ENCODE results near the gene APBA2. TPM values are rescaled to one million over a fixed set of nuclear protein-coding genes. Genes with fewer than 3 reads are reported as not detected.

Gene APBA2
- total and polyA plus RNA-seq, 7 donors, result 0.46 to 10.7 (median 1.5) TPM

GRCh38 chr15:29061746-29062145 lies 176.0 kb downstream of the APBA2 start:
- Histone ChIP-seq H3K27me3 (no peaks in the 10 kb centered on the region), H3K4me1 (no peaks in the 10 kb centered on the region), H3K4me3 (no peak overlapping the region), H3K27ac (no peak overlapping the region), H3K36me3 (no peaks in the 10 kb centered on the region), H3K9me3 (no peaks in the 10 kb centered on the region)
- intact Hi-C loops (cut with DNase I), result no loop called here
- no peak for TF ChIP-seq CTCF (IDR thresholded peaks at IDR 0.05)
- no peak for TF ChIP-seq POLR2A (IDR thresholded peaks at IDR 0.05)
- TF ChIP-seq EP300 (IDR thresholded peaks at IDR 0.05), result no peak
- TF ChIP-seq POLR2AphosphoS5 (IDR thresholded peaks at IDR 0.05), result no peak
- no peak for DNase-seq
- WGBS, 2 donors, result 88 to 94% methylated on average over 6 of the region's 6 CpGs

GRCh38 chr15:29062179-29062591 lies 176.4 kb downstream of the APBA2 start:
- no peaks in the 10 kb centered on the region for H3K36me3 ChIP-seq
- no peaks in the 10 kb centered on the region for H3K9me3 ChIP-seq
- no peak for TF ChIP-seq POLR2A (IDR thresholded peaks at IDR 0.05)
- no peak for TF ChIP-seq CTCF (IDR thresholded peaks at IDR 0.05)
- TF ChIP-seq EP300 (IDR thresholded peaks at IDR 0.05), result no peak
- no peak for TF ChIP-seq POLR2AphosphoS5 (IDR thresholded peaks at IDR 0.05)
- H3K27ac ChIP-seq, result no peak overlapping the region
- intact Hi-C loops (cut with DNase I), result no loop called here
- DNase-seq, result no peak
- no peaks in the 10 kb centered on the region for H3K4me1 ChIP-seq
- H3K4me3 ChIP-seq, result no peak overlapping the region
- H3K27me3 ChIP-seq, result no peaks in the 10 kb centered on the region
- WGBS, 2 donors, result 54 to 77% methylated on average over 10 of the region's 10 CpGs

GRCh38 chr15:29062626-29063025 lies 176.9 kb downstream of the APBA2 start:
- H3K27me3 ChIP-seq, result no peaks in the 10 kb centered on the region
- 67 to 78% methylated on average over 7 of the region's 7 CpGs for WGBS, 2 donors
- no peak overlapping the region for H3K27ac ChIP-seq
- H3K9me3 ChIP-seq, result no peaks in the 10 kb centered on the region
- H3K36me3 ChIP-seq, result no peaks in the 10 kb centered on the region
- TF ChIP-seq POLR2AphosphoS5 (IDR thresholded peaks at IDR 0.05) (no peak), POLR2A (IDR thresholded peaks at IDR 0.05) (no peak), EP300 (IDR thresholded peaks at IDR 0.05) (no peak), CTCF (IDR thresholded peaks at IDR 0.05) (no peak)
- no peak overlapping the region for H3K4me3 ChIP-seq
- intact Hi-C loops (cut with DNase I), result no loop called here
- no peaks in the 10 kb centered on the region for H3K4me1 ChIP-seq
- no peak for DNase-seq

GRCh38 chr15:29063646-29064045 lies 177.9 kb downstream of the APBA2 start:
- intact Hi-C loops (cut with DNase I), result no loop called here
- Histone ChIP-seq H3K9me3 (no peaks in the 10 kb centered on the region), H3K27ac (no peak overlapping the region), H3K4me3 (no peak overlapping the region), H3K4me1 (no peaks in the 10 kb centered on the region), H3K27me3 (no peaks in the 10 kb centered on the region), H3K36me3 (no peaks in the 10 kb centered on the region)
- TF ChIP-seq POLR2A (IDR thresholded peaks at IDR 0.05), result no peak
- TF ChIP-seq POLR2AphosphoS5 (IDR thresholded peaks at IDR 0.05), result no peak
- no peak for TF ChIP-seq EP300 (IDR thresholded peaks at IDR 0.05)
- no peak for TF ChIP-seq CTCF (IDR thresholded peaks at IDR 0.05)
- 75 to 86% methylated on average over 5 of the region's 5 CpGs for WGBS, 2 donors
- no peak for DNase-seq

- H3K4me3 ChIP-seq, result no peak overlapping the region
- no peaks in the 10 kb centered on the region for H3K9me3 ChIP-seq
- no peak for DNase-seq
- WGBS, 2 donors, result 53 to 81% methylated on average over 8 of the region's 8 CpGs
- H3K27me3 ChIP-seq, result no peaks in the 10 kb centered on the region
- no peaks in the 10 kb centered on the region for H3K4me1 ChIP-seq
- no peaks in the 10 kb centered on the region for H3K36me3 ChIP-seq
- H3K27ac ChIP-seq, result no peak overlapping the region
- intact Hi-C loops (cut with DNase I), result no loop called here
- TF ChIP-seq POLR2A (IDR thresholded peaks at IDR 0.05), result no peak
- no peak for TF ChIP-seq CTCF (IDR thresholded peaks at IDR 0.05)
- no peak for TF ChIP-seq EP300 (IDR thresholded peaks at IDR 0.05)
- no peak for TF ChIP-seq POLR2AphosphoS5 (IDR thresholded peaks at IDR 0.05)
Observed at GRCh38 chr15:29064290-29064689, 178.5 kb downstream of the APBA2 start.

All from sigmoid colon (tissue), 7 donors.